ENCODE results near the gene NPIPB5.
"Not testable (repeated sequence)": the region's sequence is repeated elsewhere in the genome, so short reads cannot be mapped to it uniquely, and the experiment has no call there.

- TF ChIP-seq CTCF, POLR2A (IDR thresholded peaks at IDR 0.05): not testable (repeated sequence)
These were observed 46.1 kb downstream of the NPIPB5 start for GRCh38 chr16:22556759-22557158.
